NB4 (cell line): ENCODE results near the gene MAPRE2.

Experiments
- DNase-seq: peaks from one replicate; pipeline ENCODE4 v3.0.0; 2010; ENCODE audit warnings: low read depth
- H3K4me3 ChIP-seq: one replicate; pipeline ENCODE4 v1.5.1; 2011; ENCODE audit warnings: mild to moderate bottlenecking, low read depth, low read length, moderate library complexity
- MAX ChIP-seq: IDR thresholded peaks from 2 replicates; pipeline ENCODE4 v1.6.1; 2011; ENCODE audit warnings: low read depth, low read length
- MYC ChIP-seq: IDR thresholded peaks from 2 replicates; pipeline ENCODE4 v1.6.1; 2011; ENCODE audit warnings: low read depth, low read length
- POLR2A ChIP-seq: IDR thresholded peaks from 2 replicates; pipeline ENCODE4 v1.6.1; 2011; ENCODE audit warnings: mild to moderate bottlenecking; ENCODE audit not compliant: insufficient read length; ENCODE audit errors: extremely low read depth
- TF ChIP-seq, protein P1 (sequence below): IDR thresholded peaks from one replicate; pipeline ENCODE4 v1.5.1; 2012; ENCODE audit warnings: low read depth, low read length

The MAPRE2 gene

GRCh38 chr18:35073186-35074105, 32.2 kb downstream of the MAPRE2 start:
- no peak for DNase-seq

GRCh38 chr18:35074581-35074980, 33.4 kb downstream of the MAPRE2 start:
- no peak for TF ChIP-seq MAX
- no peak overlapping the region for H3K4me3 ChIP-seq
- no peak for DNase-seq

More at GRCh38 chr18:35073186-35074105, 32.2 kb downstream of the MAPRE2 start:
- H3K4me3 ChIP-seq, result no peak overlapping the region
- no peak for TF ChIP-seq POLR2A
- TF ChIP-seq, protein P1, sequence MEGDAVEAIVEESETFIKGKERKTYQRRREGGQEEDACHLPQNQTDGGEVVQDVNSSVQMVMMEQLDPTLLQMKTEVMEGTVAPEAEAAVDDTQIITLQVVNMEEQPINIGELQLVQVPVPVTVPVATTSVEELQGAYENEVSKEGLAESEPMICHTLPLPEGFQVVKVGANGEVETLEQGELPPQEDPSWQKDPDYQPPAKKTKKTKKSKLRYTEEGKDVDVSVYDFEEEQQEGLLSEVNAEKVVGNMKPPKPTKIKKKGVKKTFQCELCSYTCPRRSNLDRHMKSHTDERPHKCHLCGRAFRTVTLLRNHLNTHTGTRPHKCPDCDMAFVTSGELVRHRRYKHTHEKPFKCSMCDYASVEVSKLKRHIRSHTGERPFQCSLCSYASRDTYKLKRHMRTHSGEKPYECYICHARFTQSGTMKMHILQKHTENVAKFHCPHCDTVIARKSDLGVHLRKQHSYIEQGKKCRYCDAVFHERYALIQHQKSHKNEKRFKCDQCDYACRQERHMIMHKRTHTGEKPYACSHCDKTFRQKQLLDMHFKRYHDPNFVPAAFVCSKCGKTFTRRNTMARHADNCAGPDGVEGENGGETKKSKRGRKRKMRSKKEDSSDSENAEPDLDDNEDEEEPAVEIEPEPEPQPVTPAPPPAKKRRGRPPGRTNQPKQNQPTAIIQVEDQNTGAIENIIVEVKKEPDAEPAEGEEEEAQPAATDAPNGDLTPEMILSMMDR, result no peak
- no peak for TF ChIP-seq MAX
- TF ChIP-seq MYC, result no peak

- no peak for DNase-seq
- no peak overlapping the region for H3K4me3 ChIP-seq
- TF ChIP-seq MAX, result no peak
- no peak for TF ChIP-seq POLR2A
- no peak for TF ChIP-seq MYC
- TF ChIP-seq, protein P1, result no peak
Measured at GRCh38 chr18:35075132-35075531, 33.9 kb downstream of the MAPRE2 start.

- TF ChIP-seq, protein P1, result no peak
- TF ChIP-seq MAX (no peak), MYC (no peak), POLR2A (no peak)
- DNase-seq, result no peak
- no peak overlapping the region for H3K4me3 ChIP-seq
Measured at GRCh38 chr18:35076135-35076924, 35.1 kb downstream of the MAPRE2 start.

DNA sequence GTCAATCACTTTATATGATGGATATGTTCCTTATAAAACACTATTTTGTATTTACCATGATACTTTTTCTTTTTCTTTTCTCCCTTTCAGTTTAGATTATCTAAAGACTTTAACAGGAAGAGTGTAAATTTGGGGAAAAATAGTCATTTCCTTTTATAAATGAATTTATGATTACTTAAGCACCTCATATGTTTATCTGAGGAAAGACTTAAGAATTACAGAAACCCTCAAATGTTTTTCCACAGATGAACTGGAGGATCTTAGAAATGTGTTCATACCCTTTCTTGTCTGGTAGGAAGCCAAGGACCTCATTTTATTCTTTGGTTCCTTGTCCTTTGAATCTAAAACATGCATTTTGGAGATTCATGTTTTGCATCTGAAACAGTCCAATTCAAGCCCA, 36.7 kb downstream of the MAPRE2 start:
- no peak for DNase-seq
- no peak overlapping the region for H3K4me3 ChIP-seq
- TF ChIP-seq MAX (no peak), POLR2A (no peak), MYC (no peak)
- TF ChIP-seq, protein P1, result no peak

DNA sequence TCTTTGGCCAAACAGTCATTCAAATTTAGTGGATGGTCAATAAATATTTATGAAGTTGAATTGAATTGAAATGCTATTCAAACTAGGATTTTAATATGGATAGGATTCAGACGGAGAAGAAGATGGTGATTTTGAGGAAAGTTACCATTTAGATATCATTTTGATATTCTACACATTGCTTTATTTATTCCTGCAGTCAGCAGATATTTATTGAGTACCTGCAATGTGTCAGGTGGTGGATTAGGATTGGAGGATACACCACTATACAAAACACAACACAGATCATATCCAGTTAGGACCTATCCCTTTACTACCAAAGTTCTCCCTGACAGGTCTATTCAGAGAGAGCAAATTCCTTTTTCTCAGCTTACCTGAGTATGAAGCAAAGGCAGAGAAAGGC, 38.8 kb downstream of the MAPRE2 start:
- H3K4me3 ChIP-seq, result no peak overlapping the region
- DNase-seq, result no peak
- no peak for TF ChIP-seq MAX
- no peak for TF ChIP-seq POLR2A
- TF ChIP-seq MYC, result no peak
- TF ChIP-seq, protein P1, result no peak
